GM19023 (cell line): ENCODE measurements around the gene UBXN6.

Source experiments
- ATAC-seq: cut with Tn5 transposase; IDR thresholded peaks from one replicate; pipeline ENCODE4 v1.9.1; 2021; ENCODE audit warnings: mild to moderate bottlenecking, moderate library complexity; ENCODE audit not compliant: unreplicated experiment

Gene UBXN6

GRCh38 chr19:4493929-4494690 lies 36.5 kb upstream of the UBXN6 start:
- no peak for ATAC-seq

GRCh38 chr19:4493104-4493928 lies 35.7 kb upstream of the UBXN6 start:
- ATAC-seq, result no peak

- no peak for ATAC-seq
These were observed 34.9 kb upstream of the UBXN6 start for GRCh38 chr19:4492337-4493103.

- ATAC-seq, result no peak
These were observed 33.9 kb upstream of the UBXN6 start for GRCh38 chr19:4491446-4491845.

- ATAC-seq, result no peak
These were observed 30.9 kb upstream of the UBXN6 start for GRCh38 chr19:4488496-4488895.

GRCh38 chr19:4487572-4487971 lies 30.0 kb upstream of the UBXN6 start:
- ATAC-seq, result no peak

- ATAC-seq, result no peak
These were observed 25.8 kb upstream of the UBXN6 start for GRCh38 chr19:4483385-4483784.

GRCh38 chr19:4482721-4483364 lies 25.2 kb upstream of the UBXN6 start:
- ATAC-seq, result no peak

GRCh38 chr19:4477034-4477801 lies 19.6 kb upstream of the UBXN6 start:
- ATAC-seq, result no peak

- ATAC-seq, result no peak
These were observed 17.0 kb upstream of the UBXN6 start for GRCh38 chr19:4474514-4475022.

GRCh38 chr19:4473763-4474513 lies 16.3 kb upstream of the UBXN6 start:
- no peak for ATAC-seq

GRCh38 chr19:4473011-4473762 lies 15.6 kb upstream of the UBXN6 start:
- ATAC-seq, result no peak

GRCh38 chr19:4472174-4472974 lies 14.8 kb upstream of the UBXN6 start, which contains the start of gene HDGFL2:
Gene HDGFL2 (plus strand): TSS chr19:4472297. CDS start chr19:4472351, 54 bp downstream.
- ATAC-seq, result no peak

GRCh38 chr19:4471403-4472173 lies 14.0 kb upstream of the UBXN6 start:
- ATAC-seq, result peak; percentile 86

GRCh38 chr19:4467835-4468234 lies 10.2 kb upstream of the UBXN6 start:
- ATAC-seq, result no peak

- no peak for ATAC-seq
These were observed 7.4 kb upstream of the UBXN6 start for GRCh38 chr19:4464815-4465581.
